Smooth muscle cell (in vitro differentiated cells): Measurements from ENCODE around the gene CPA5. TPM values are rescaled to one million over a fixed set of nuclear protein-coding genes. Genes with fewer than 3 reads are reported as not detected.

Experiments used
- DNase-seq: peaks from one replicate; lab custom pipeline; 2025; ENCODE audit not compliant: unreplicated experiment; lab: John Stamatoyannopoulos, UW
- H2AFZ ChIP-seq: fragments of 200-600 bp; sonication (generic); 2 replicates; pipeline ENCODE4 v1.6.0; 2016; ENCODE audit warnings: antibody characterized with exemption, low read depth, mild to moderate bottlenecking
- H3F3A ChIP-seq: fragments of 200-600 bp; sonication (generic); 2 replicates; pipeline ENCODE4 v1.6.0; 2017; ENCODE audit warnings: antibody characterized with exemption, low read depth
- H3K27ac ChIP-seq: fragments of 200-600 bp; sonication (generic); 2 replicates; pipeline ENCODE4 v1.5.1; 2016; ENCODE audit warnings: low read depth, mild to moderate bottlenecking
- H3K27me3 ChIP-seq: fragments of 200-600 bp; sonication (generic); 2 replicates; pipeline ENCODE4 v1.6.1; 2016; ENCODE audit warnings: low read depth, mild to moderate bottlenecking
- H3K36me3 ChIP-seq: fragments of 200-600 bp; sonication (generic); 2 replicates; pipeline ENCODE4 v1.5.1; 2016; ENCODE audit warnings: low read depth
- H3K4me1 ChIP-seq: fragments of 200-600 bp; sonication (generic); 2 replicates; pipeline ENCODE4 v1.5.1; 2016; ENCODE audit warnings: low read depth
- H3K4me2 ChIP-seq: fragments of 200-600 bp; sonication (generic); 2 replicates; pipeline ENCODE4 v1.6.0; 2016; ENCODE audit warnings: mild to moderate bottlenecking
- H3K4me3 ChIP-seq: fragments of 200-600 bp; sonication (generic); 2 replicates; pipeline ENCODE4 v1.5.1; 2016; ENCODE audit warnings: mild to moderate bottlenecking
- H3K79me2 ChIP-seq: fragments of 200-600 bp; sonication (generic); 2 replicates; pipeline ENCODE4 v1.6.0; 2016; ENCODE audit warnings: low read depth, mild to moderate bottlenecking
- H3K9ac ChIP-seq: fragments of 200-600 bp; sonication (generic); 2 replicates; pipeline ENCODE4 v1.6.0; 2016; ENCODE audit warnings: low read depth
- H3K9me3 ChIP-seq: fragments of 200-600 bp; sonication (generic); replicated peaks from 2 replicates; pipeline ENCODE4 v1.5.1; 2016; ENCODE audit warnings: low read depth
- H4K20me1 ChIP-seq: fragments of 200-600 bp; sonication (generic); 2 replicates; pipeline ENCODE4 v1.6.0; 2016; ENCODE audit warnings: low read depth
- WGBS: methylation state at CpG from one replicate; pipeline ENCODE4 v1.1.7; 2016; ENCODE audit warnings: low lambda C conversion rate; 5-methylcytosine and 5-hydroxymethylcytosine counted together
- polyA plus RNA-seq: library from polyadenylated mRNA; unstranded; fragments of >200 nt; fragmentation: Nextera tagmentation; extraction: Ambion mirVana; gene quantifications from 2 replicates; pipeline ENCODE4 v1.2.1, GENCODE V29; 2016
- total RNA-seq: library from RNA; depleted of rRNA; stranded (reverse); fragments of >200 nt; gene quantifications from 2 replicates; pipeline ENCODE4 v1.2.3, GENCODE V29; 2014
- TF ChIP-seq, protein P1 (sequence below): fragments of 200-600 bp; sonication (generic); IDR thresholded peaks from 2 replicates; pipeline ENCODE4 v1.5.1; 2017; ENCODE audit warnings: borderline replicate concordance, mild to moderate bottlenecking, antibody characterized with exemption; ENCODE audit not compliant: insufficient read depth, poor library complexity, severe bottlenecking

The CPA5 gene
- total and polyA plus RNA-seq, 2 experiments from 2014 or later, result not detected

DNA sequence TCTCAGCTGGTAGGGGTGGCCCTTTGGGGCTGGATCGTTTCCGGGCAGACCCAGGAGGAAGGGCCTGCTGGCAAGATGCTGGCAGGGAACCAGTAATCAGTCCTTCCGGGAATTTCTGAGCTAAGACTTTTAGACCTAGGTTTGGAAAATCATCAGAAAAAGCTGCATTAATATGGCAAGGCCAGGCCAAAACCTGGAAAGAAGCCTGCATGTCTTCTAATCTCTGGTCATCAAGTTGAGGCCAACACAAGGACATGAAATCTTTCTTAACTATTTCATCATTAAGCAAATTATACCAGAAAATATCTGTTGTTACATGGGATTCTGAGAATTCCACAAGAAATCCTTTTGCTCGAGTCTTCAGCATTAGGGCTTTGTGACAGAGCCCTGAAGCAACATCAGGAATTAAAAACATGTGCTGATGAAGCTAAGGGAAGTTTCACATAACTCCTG, 55.5 kb downstream of the CPA5 start:
- 25% methylated on average over 4 of the region's 4 CpGs for WGBS
- peak overlapping the region; percentile 6 for H2AFZ ChIP-seq

DNA sequence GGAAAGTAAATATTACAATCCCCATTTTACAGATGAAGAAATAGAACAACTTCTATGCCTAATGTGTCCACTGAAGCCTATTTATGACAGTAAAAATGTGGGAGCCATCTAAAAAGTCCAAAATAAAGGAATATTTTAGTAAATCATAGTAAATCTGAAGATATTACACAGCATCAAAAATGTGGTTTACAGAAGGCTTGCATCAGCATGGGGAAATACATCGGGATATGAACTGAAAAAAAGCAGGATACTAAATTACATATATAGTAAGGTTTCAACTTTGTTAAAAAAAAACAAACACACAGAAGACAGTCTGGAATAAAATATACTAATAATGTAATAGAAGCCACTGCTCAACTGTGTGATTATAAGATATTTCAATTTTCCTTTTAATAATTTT, 56.5 kb downstream of the CPA5 start:
- H3K27me3 ChIP-seq, result no peaks in the 10 kb centered on the region
- H3K27ac ChIP-seq, result peak overlapping the region; percentile 76
- no peak for DNase-seq
- H3K9me3 ChIP-seq, result no peaks in the 10 kb centered on the region
- H4K20me1 ChIP-seq, result no peaks in the 10 kb centered on the region
- no peak overlapping the region for H3K4me3 ChIP-seq
- no peaks in the 10 kb centered on the region for H3K79me2 ChIP-seq
- peak overlapping the region; percentile 37 for H3K4me2 ChIP-seq
- peaks cover 5% of the 10 kb centered on the region for H3F3A ChIP-seq
- no peak overlapping the region for H3K9ac ChIP-seq
- 96% methylated on average over 1 of the region's 1 CpG for WGBS
- H3K4me1 ChIP-seq, result peaks cover 2% of the 10 kb centered on the region
- H2AFZ ChIP-seq, result no peak overlapping the region
- no peaks in the 10 kb centered on the region for H3K36me3 ChIP-seq
- TF ChIP-seq, protein P1, sequence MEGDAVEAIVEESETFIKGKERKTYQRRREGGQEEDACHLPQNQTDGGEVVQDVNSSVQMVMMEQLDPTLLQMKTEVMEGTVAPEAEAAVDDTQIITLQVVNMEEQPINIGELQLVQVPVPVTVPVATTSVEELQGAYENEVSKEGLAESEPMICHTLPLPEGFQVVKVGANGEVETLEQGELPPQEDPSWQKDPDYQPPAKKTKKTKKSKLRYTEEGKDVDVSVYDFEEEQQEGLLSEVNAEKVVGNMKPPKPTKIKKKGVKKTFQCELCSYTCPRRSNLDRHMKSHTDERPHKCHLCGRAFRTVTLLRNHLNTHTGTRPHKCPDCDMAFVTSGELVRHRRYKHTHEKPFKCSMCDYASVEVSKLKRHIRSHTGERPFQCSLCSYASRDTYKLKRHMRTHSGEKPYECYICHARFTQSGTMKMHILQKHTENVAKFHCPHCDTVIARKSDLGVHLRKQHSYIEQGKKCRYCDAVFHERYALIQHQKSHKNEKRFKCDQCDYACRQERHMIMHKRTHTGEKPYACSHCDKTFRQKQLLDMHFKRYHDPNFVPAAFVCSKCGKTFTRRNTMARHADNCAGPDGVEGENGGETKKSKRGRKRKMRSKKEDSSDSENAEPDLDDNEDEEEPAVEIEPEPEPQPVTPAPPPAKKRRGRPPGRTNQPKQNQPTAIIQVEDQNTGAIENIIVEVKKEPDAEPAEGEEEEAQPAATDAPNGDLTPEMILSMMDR, result no peak

More for the DNA sequence above, 55.5 kb downstream of the CPA5 start:
- Histone ChIP-seq H3F3A (peaks cover 5% of the 10 kb centered on the region), H3K4me1 (peaks cover 6% of the 10 kb centered on the region), H3K4me3 (no peak overlapping the region), H3K36me3 (no peaks in the 10 kb centered on the region), H3K27ac (peak overlapping the region; percentile 76), H4K20me1 (no peaks in the 10 kb centered on the region), H3K9me3 (no peaks in the 10 kb centered on the region), H3K4me2 (peak overlapping the region; percentile 37), H3K79me2 (no peaks in the 10 kb centered on the region), H3K27me3 (no peaks in the 10 kb centered on the region), H3K9ac (no peak overlapping the region)
- DNase-seq, result no peak
- TF ChIP-seq, protein P1, result no peak

DNA sequence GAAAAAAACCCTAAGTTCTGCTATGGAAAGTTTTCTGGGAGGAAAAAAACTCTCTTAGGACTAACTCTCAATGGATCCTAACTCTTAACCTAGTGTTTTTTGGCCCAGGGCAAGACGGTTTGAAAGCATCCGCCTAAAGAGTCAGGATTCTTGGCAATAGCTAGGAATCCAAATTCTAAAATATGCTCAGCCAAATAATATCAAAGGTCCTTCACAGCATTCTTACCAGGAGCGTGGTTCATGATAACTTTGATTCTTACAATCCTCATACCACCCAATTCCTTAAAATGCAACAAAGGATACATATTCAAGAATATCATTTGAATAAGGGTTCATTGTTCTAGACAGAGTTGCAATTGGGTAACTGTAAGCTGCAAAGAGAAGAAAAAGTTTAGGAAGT, 57.0 kb downstream of the CPA5 start:
- no peak overlapping the region for H3K4me3 ChIP-seq
- peaks cover 5% of the 10 kb centered on the region for H3F3A ChIP-seq
- TF ChIP-seq, protein P1, result no peak
- H3K4me1 ChIP-seq, result no peaks in the 10 kb centered on the region
- H3K9ac ChIP-seq, result no peak overlapping the region
- H2AFZ ChIP-seq, result no peak overlapping the region
- H3K36me3 ChIP-seq, result no peaks in the 10 kb centered on the region
- H3K27me3 ChIP-seq, result no peaks in the 10 kb centered on the region
- H3K4me2 ChIP-seq, result no peak overlapping the region
- no peak for DNase-seq
- H4K20me1 ChIP-seq, result no peaks in the 10 kb centered on the region
- no peaks in the 10 kb centered on the region for H3K79me2 ChIP-seq
- WGBS, result 95% methylated on average over 3 of the region's 3 CpGs
- no peak overlapping the region for H3K27ac ChIP-seq
- no peaks in the 10 kb centered on the region for H3K9me3 ChIP-seq

DNA sequence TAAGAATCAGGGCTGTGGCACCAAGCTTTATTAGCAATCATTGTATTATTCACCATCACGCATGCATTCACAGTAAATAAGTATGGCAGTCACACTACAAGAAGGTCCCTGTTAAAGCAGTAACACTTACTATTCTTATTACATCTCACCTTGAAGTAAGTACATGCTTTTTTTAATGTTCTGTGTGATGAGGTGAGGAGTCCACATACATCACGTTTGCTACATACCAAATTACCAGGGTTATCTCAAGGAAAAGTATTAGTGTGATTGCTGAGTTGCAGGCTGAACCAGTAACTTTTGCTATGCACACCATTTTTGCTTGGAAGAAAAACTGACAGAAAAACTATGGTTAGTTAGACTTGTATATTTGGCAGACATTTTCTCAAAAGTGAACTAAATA, 60.4 kb downstream of the CPA5 start:
- Histone ChIP-seq H3K4me2 (no peak overlapping the region), H2AFZ (no peak overlapping the region), H3K4me1 (peaks cover 11% of the 10 kb centered on the region), H3K27me3 (no peaks in the 10 kb centered on the region), H3K4me3 (no peak overlapping the region), H3K27ac (no peak overlapping the region), H3K9ac (no peak overlapping the region), H3F3A (peaks cover 3% of the 10 kb centered on the region), H3K79me2 (no peaks in the 10 kb centered on the region), H4K20me1 (no peaks in the 10 kb centered on the region), H3K36me3 (no peaks in the 10 kb centered on the region), H3K9me3 (no peaks in the 10 kb centered on the region)
- 77% methylated on average over 2 of the region's 2 CpGs for whole genome bisulfite sequencing
- DNase-seq, result no peak
- TF ChIP-seq, protein P1, result no peak
